GM10847 (cell line): Measurements from ENCODE around the gene ERP27.

Experiments used
- POLR2A ChIP-seq: IDR thresholded peaks from 2 replicates; pipeline ENCODE4 v1.6.1; 2011; ENCODE audit not compliant: insufficient read length; ENCODE audit errors: extremely low read depth

The ERP27 gene

GRCh38 chr12:14880890-14881453 lies 57.4 kb downstream of the ERP27 start:
- no peak for TF ChIP-seq POLR2A

- TF ChIP-seq POLR2A: no peak
Observed at GRCh38 chr12:14879222-14879933, 59.0 kb downstream of the ERP27 start.

GRCh38 chr12:14878488-14878887 lies 59.8 kb downstream of the ERP27 start:
- no peak for TF ChIP-seq POLR2A

- no peak for TF ChIP-seq POLR2A
Observed at GRCh38 chr12:14876833-14877232, 61.5 kb downstream of the ERP27 start.

- no peak for TF ChIP-seq POLR2A
Observed at GRCh38 chr12:14874882-14875281, 63.5 kb downstream of the ERP27 start.

- TF ChIP-seq POLR2A: no peak
Observed at GRCh38 chr12:14873440-14874185, 64.7 kb downstream of the ERP27 start.

GRCh38 chr12:14871886-14872285 lies 66.5 kb downstream of the ERP27 start:
- TF ChIP-seq POLR2A: no peak

GRCh38 chr12:14871247-14871646 lies 67.1 kb downstream of the ERP27 start:
- TF ChIP-seq POLR2A: no peak

GRCh38 chr12:14868916-14869506 lies 69.3 kb downstream of the ERP27 start:
- TF ChIP-seq POLR2A: no peak
